K562 (cell line): ENCODE data around the gene THAP5. TPM values are rescaled to one million over a fixed set of nuclear protein-coding genes. Genes with fewer than 3 reads are reported as not detected.

ENCODE experiments used
- ATAC-seq: fragments of 200-7000 bp; cut with Tn5 transposase; 3 replicates; pipeline ENCODE4 v1.9.1; 2020; ENCODE audit warnings: moderate library complexity
- BruUV-seq: library from RNA; stranded (reverse); fragments of 400-500 nt; replicated peaks from 2 replicates; lab custom pipeline; 2021; lab: Mats Ljungman, UMichigan
- CTCF ChIA-PET: fragments of 300-600 bp; formaldehyde crosslinking; extraction: SDS; loops from one replicate; lab custom pipeline; 2021; ENCODE audit warnings: low intra/inter-chr PET ratio; lab: Yijun Ruan, JAX
- POLR2A ChIA-PET: fragments of 300-600, 350-650 bp; sonication (Branson Sonifier 250); formaldehyde crosslinking; extraction: SDS; loops from one replicate; lab custom pipeline; 2021; ENCODE audit warnings: antibody characterized with exemption, inconsistent platforms; lab: Yijun Ruan, JAX
- DNase-seq, 4 experiments: peaks; one replicate each; pipeline versions ENCODE4 v3.0.0 to v3.0.0-alpha.2; 2011 to 2018; ENCODE audit warnings: low spot score in 3 of 4, mixed read lengths in 3 of 4; ENCODE audit errors: extremely low read depth in 1 of 4
- FAIRE-seq: peaks from 2 replicates; lab custom pipeline; 2011; peaks lifted over from hg19 to GRCh38; lab: Jason Lieb, UNC
- H2AFZ ChIP-seq: 2 replicates; pipeline ENCODE4 v1.6.0; 2011; ENCODE audit warnings: low read depth, low read length, control low read depth, inconsistent platforms
- H3K27ac ChIP-seq: fragments of 200-600 bp; 3 replicates; pipeline ENCODE4 v1.8.0; 2011; ENCODE audit warnings: low read depth, mild to moderate bottlenecking, control low read depth, inconsistent platforms, low read length, moderate library complexity, mixed read lengths; ENCODE audit errors: extremely low read depth
- H3K27me3 ChIP-seq, 2 experiments: fragments of 300-600 bp in 1 of 2; 2 replicates in 1 of 2; 3 replicates in 1 of 2; pipeline versions ENCODE4 v1.6.0 to v1.8.0; 2011; ENCODE audit warnings: inconsistent platforms in 2 of 2, low read length in 2 of 2, mild to moderate bottlenecking in 1 of 2, mixed read lengths in 1 of 2, moderate library complexity in 1 of 2; ENCODE audit not compliant: control insufficient read depth in 2 of 2, insufficient read depth in 2 of 2
- H3K36me3 ChIP-seq: fragments of 300-600 bp; 3 replicates; pipeline ENCODE4 v1.8.0; 2011; ENCODE audit warnings: mild to moderate bottlenecking, low read length, inconsistent platforms; ENCODE audit not compliant: control insufficient read depth, insufficient read depth
- H3K4me1 ChIP-seq, 2 experiments: fragments of 200-600 bp in 1 of 2; replicated peaks in 1 of 2; 2 replicates in 1 of 2; 3 replicates in 1 of 2; pipeline versions ENCODE4 v1.5.1 to v1.8.0; 2011; ENCODE audit warnings: inconsistent platforms in 2 of 2, low read length in 2 of 2, mild to moderate bottlenecking in 1 of 2, mixed read lengths in 1 of 2, moderate library complexity in 1 of 2; ENCODE audit not compliant: control insufficient read depth in 2 of 2, insufficient read depth in 2 of 2
- H3K4me2 ChIP-seq: 2 replicates; pipeline ENCODE4 v1.6.1; 2011; ENCODE audit warnings: low read length, control low read depth, inconsistent platforms, mixed read lengths; ENCODE audit not compliant: insufficient read depth
- H3K4me3 ChIP-seq: fragments of 200-600 bp; sonication (generic), shearing (Covaris generic); 2 replicates; pipeline ENCODE4 v1.5.1; 2016; ENCODE audit warnings: control low read depth, inconsistent platforms
- H3K79me2 ChIP-seq: fragments of 200-600 bp; 3 replicates; pipeline ENCODE4 v1.8.0; 2011; ENCODE audit warnings: low read length, inconsistent platforms; ENCODE audit not compliant: control insufficient read depth, insufficient read depth
- H3K9ac ChIP-seq, 2 experiments: 2 replicates each; pipeline versions ENCODE4 v1.6.0 to v1.6.1; 2011; ENCODE audit warnings: low read depth in 2 of 2, low read length in 2 of 2, control low read depth in 1 of 2, inconsistent platforms in 1 of 2, mild to moderate bottlenecking in 1 of 2, mixed read lengths in 1 of 2; ENCODE audit not compliant: insufficient read depth in 1 of 2
- H3K9me1 ChIP-seq: one replicate; pipeline ENCODE4 v1.6.0; 2011; ENCODE audit warnings: inconsistent platforms, mild to moderate bottlenecking, low read length, moderate library complexity; ENCODE audit not compliant: control insufficient read depth, insufficient read depth
- H3K9me3 ChIP-seq: replicated peaks from 2 replicates; pipeline ENCODE4 v1.5.1; 2011; ENCODE audit warnings: low read depth, low read length, inconsistent platforms; ENCODE audit not compliant: control insufficient read depth, insufficient read depth
- H4K20me1 ChIP-seq: replicated peaks from 2 replicates; pipeline ENCODE4 v1.6.1; 2011; ENCODE audit warnings: low read length, inconsistent platforms, mixed read lengths; ENCODE audit not compliant: control insufficient read depth, insufficient read depth
- ATF7 ChIP-seq: fragments of 450-650 bp; IDR thresholded peaks from 2 replicates; pipeline ENCODE4 v1.7.1; 2014; ENCODE audit warnings: mild to moderate bottlenecking, moderate library complexity
- BHLHE40 ChIP-seq: IDR thresholded peaks from 2 replicates; pipeline ENCODE4 v1.6.1; 2011; ENCODE audit warnings: low read length, improper control_type of control experiment
- CBFB ChIP-seq: sonication (generic); formaldehyde crosslinking; IDR thresholded peaks from 2 replicates; pipeline ENCODE4 v1.4.0; 2020; ENCODE audit warnings: mild to moderate bottlenecking, missing genetic modification reagents
- CSDE1 ChIP-seq, 2 experiments: fragments of 450-650 bp; IDR thresholded peaks; 2 replicates each; pipeline ENCODE4 v1.6.1; 2016; ENCODE audit warnings: mild to moderate bottlenecking in 1 of 2
- ETV5 ChIP-seq: sonication (generic); formaldehyde crosslinking; IDR thresholded peaks from 2 replicates; pipeline ENCODE4 v1.4.0; 2020; ENCODE audit warnings: low read depth, mild to moderate bottlenecking, missing genetic modification reagents
- GTF2F1 ChIP-seq: IDR thresholded peaks from 2 replicates; pipeline ENCODE4 v1.6.1; 2011; ENCODE audit warnings: low read depth, low read length, improper control_type of control experiment
- PTBP1 ChIP-seq: fragments of 200-400 bp; formaldehyde crosslinking; IDR thresholded peaks from 2 replicates; pipeline ENCODE4 v1.6.1; 2017; ENCODE audit warnings: low read depth, low read length
- RBM34 ChIP-seq: fragments of 200-400 bp; formaldehyde crosslinking; IDR thresholded peaks from 2 replicates; pipeline ENCODE4 v1.6.1; 2018; ENCODE audit warnings: low read length, borderline replicate concordance; ENCODE audit not compliant: insufficient read depth
- RUNX1 ChIP-seq: sonication (generic); IDR thresholded peaks from 2 replicates; pipeline ENCODE4 v1.6.1; 2016; ENCODE audit warnings: antibody characterized with exemption, low read depth
- TEAD4 ChIP-seq, 2 experiments: sonication (generic) in 1 of 2; formaldehyde crosslinking in 1 of 2; IDR thresholded peaks; 2 replicates each; pipeline versions ENCODE4 v1.6.1 to v1.8.0; 2012 to 2022; ENCODE audit warnings: borderline replicate concordance in 1 of 2, inconsistent platforms in 1 of 2, low read length in 1 of 2, mild to moderate bottlenecking in 1 of 2, missing genetic modification reagents in 1 of 2
- THRAP3 ChIP-seq: fragments of 450-650 bp; IDR thresholded peaks from 2 replicates; pipeline ENCODE4 v1.6.1; 2016; ENCODE audit warnings: mild to moderate bottlenecking, inconsistent platforms, borderline replicate concordance
- U2AF2 ChIP-seq: fragments of 200-400 bp; formaldehyde crosslinking; optimal IDR thresholded peaks from 2 replicates; pipeline ENCODE3; 2017; ENCODE audit warnings: low read depth, mild to moderate bottlenecking, low read length
- WGBS: fragments of 100-300 bp; shearing (Covaris generic); methylation state at CpG from one replicate; pipeline ENCODE4 v1.1.6; 2016; ENCODE audit warnings: low coverage, mixed read lengths; ENCODE audit not compliant: insufficient coverage; ENCODE audit errors: missing lambda C conversion rate; 5-methylcytosine and 5-hydroxymethylcytosine counted together
- in situ Hi-C: fragments of 300-500 bp; cut with MboI; formaldehyde crosslinking; loops from 4 replicates; pipeline ENCODE4 v1.15.0; 2018; ENCODE audit warnings: inconsistent platforms, mixed read lengths
- intact Hi-C: fragments of 100-400 bp; cut with micrococcal nuclease; formaldehyde crosslinking; loops from 2 replicates; pipeline ENCODE4 v1.14.2; 2022
- polyA plus RNA-seq, 8 experiments: library from polyadenylated mRNA; depleted of rRNA in 4 of 8; stranded (reverse) in 5 of 8; unstranded in 3 of 8; fragments of >200 nt; fragmentation: Nextera tagmentation in 2 of 8; fragmentation: Illumina TruSeq in 1 of 8; extraction: Ambion mirVana in 2 of 8; extraction: Trizol in 1 of 8; gene quantifications; 2 replicates each; pipeline versions ENCODE4 v1.2.1 to v1.2.3, GENCODE V29; 2011 to 2014; ENCODE audit warnings: inconsistent platforms in 1 of 8, missing spikeins in 1 of 8
- total RNA-seq, 7 experiments: library from RNA; depleted of rRNA in 6 of 7; stranded (reverse); fragments of >200 nt in 6 of 7; fragmentation: Illumina TruSeq in 2 of 7; extraction: Trizol in 2 of 7; gene quantifications; 2 replicates each; pipeline versions ENCODE4 v1.2.1 to v1.2.3, GENCODE V29; 2011 to 2021; ENCODE audit warnings: low replicate concordance in 1 of 7
- TF ChIP-seq, protein P1 (sequence below): fragments of 250-450 bp; sonication (Bioruptor Pico); IDR thresholded peaks from 2 replicates; pipeline ENCODE4 v1.4.0; 2020; ENCODE audit warnings: mild to moderate bottlenecking, moderate library complexity

Gene THAP5
- total and polyA plus RNA-seq, 9 of the 15 experiments (the other 6 are each of a cell fraction or from before 2014, with no cell fraction given): 16.5 to 58.1 (median 28.2) TPM

GRCh38 chr7:108618056-108618455 is 48.5 kb upstream of the THAP5 start:
- POLR2A ChIA-PET: interaction anchor here (0.8 kb wide), 1 partner anchor 242 kb away, joined by 3 read pairs; no protein-coding TSS in a partner anchor
- no peak overlapping the region for H3K4me2 ChIP-seq
- no peak for DNase-seq
- no peaks in the 10 kb centered on the region for H3K9me1 ChIP-seq
- H3K27ac ChIP-seq: no peak overlapping the region
- H3K27me3 ChIP-seq: peaks cover 0 to 6% of the 10 kb centered on the region in 2 experiments; a peak in 2 of 5 replicates
- H3K9ac ChIP-seq: no peak overlapping the region
- H2AFZ ChIP-seq: no peak overlapping the region
- no peaks in the 10 kb centered on the region for H3K4me1 ChIP-seq
- intact Hi-C loops: loop anchor here (10.0 kb wide), 1 partner anchor 187 kb away; no protein-coding TSS in a partner anchor
- H3K9me3 ChIP-seq: no peaks in the 10 kb centered on the region
- WGBS: 2% methylated on average over 3 of the region's 3 CpGs
- CTCF ChIA-PET: no interaction called here
- H3K36me3 ChIP-seq: no peaks in the 10 kb centered on the region
- no peak overlapping the region for H3K4me3 ChIP-seq
- no peaks in the 10 kb centered on the region for H3K79me2 ChIP-seq
- H4K20me1 ChIP-seq: no peaks in the 10 kb centered on the region
- ATAC-seq: no peak
- BruUV-seq: no TSS peak
- in situ Hi-C loops: no loop called here
- no peak for FAIRE-seq
- TF ChIP-seq GTF2F1 (no peak), THRAP3 (no peak), BHLHE40 (no peak), ATF7 (no peak), ETV5 (no peak), CSDE1 (IDR thresholded peaks at IDR 0.05) (no peak), RUNX1 (no peak), RBM34 (no peak), U2AF2 (no peak), PTBP1 (no peak), TEAD4 (IDR thresholded peaks at IDR 0.05; ENCODE audit: low read length) (no peak), TEAD4 (CRISPR knock-in tag; IDR thresholded peaks at IDR 0.05; ENCODE audit: borderline replicate concordance) (no peak), CBFB (no peak)
- TF ChIP-seq, protein P1, sequence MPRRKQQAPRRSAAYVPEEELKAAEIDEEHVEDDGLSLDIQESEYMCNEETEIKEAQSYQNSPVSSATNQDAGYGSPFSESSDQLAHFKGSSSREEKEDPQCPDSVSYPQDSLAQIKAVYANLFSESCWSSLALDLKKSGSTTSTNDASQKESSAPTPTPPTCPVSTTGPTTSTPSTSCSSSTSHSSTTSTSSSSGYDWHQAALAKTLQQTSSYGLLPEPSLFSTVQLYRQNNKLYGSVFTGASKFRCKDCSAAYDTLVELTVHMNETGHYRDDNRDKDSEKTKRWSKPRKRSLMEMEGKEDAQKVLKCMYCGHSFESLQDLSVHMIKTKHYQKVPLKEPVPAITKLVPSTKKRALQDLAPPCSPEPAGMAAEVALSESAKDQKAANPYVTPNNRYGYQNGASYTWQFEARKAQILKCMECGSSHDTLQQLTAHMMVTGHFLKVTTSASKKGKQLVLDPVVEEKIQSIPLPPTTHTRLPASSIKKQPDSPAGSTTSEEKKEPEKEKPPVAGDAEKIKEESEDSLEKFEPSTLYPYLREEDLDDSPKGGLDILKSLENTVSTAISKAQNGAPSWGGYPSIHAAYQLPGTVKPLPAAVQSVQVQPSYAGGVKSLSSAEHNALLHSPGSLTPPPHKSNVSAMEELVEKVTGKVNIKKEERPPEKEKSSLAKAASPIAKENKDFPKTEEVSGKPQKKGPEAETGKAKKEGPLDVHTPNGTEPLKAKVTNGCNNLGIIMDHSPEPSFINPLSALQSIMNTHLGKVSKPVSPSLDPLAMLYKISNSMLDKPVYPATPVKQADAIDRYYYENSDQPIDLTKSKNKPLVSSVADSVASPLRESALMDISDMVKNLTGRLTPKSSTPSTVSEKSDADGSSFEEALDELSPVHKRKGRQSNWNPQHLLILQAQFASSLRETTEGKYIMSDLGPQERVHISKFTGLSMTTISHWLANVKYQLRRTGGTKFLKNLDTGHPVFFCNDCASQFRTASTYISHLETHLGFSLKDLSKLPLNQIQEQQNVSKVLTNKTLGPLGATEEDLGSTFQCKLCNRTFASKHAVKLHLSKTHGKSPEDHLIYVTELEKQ (CRISPR knock-in tag): no peak
